HG03045 (cell line): Measurements from ENCODE around the gene ABHD12B.
"Not testable (repeated sequence)": the region's sequence is repeated elsewhere in the genome, so short reads cannot be mapped to it uniquely, and the experiment has no call there.

ENCODE experiments used
- ATAC-seq: cut with Tn5 transposase; IDR thresholded peaks from one replicate; pipeline ENCODE4 v1.9.1; 2021; ENCODE audit warnings: mild to moderate bottlenecking, moderate library complexity; ENCODE audit not compliant: unreplicated experiment

Gene ABHD12B

DNA sequence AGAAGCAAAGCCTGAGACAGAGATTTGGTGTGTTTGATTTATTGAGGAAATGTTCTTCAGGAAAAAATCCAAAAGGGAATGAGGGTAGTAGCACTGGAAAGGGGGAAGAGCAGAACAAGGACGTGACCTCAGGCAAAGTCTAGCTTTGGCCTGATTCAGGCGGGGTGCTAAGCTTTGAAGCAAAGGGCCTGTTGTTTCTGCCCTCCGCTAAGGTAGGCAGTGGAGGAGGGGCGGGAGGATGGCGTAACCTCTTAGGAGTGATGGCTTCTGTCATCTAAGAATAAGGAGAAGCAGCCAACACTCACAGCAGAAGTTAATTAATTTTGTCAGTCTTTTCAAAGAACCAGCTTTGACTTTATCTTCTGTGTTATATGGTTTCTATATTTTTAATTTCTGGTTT is 20.4 kb downstream of the ABHD12B start:
- no peak for ATAC-seq

DNA sequence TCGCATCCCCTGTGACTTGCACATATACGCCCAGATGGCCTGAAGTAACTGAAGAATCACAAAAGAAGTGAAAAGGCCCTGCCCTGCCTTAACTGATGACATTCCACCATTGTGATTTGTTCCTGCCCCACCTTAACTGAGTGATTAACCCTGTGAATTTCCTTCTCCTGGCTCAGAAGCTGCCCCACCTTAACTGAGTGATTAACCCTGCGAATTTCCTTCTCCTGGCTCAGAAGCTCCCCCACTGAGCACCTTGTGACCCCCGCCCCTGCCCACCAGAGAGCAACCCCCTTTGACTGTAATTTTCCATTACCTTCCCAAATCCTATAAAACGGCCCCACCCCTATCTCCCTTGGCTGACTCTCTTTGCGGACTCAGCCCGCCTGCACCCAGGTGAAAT is 24.6 kb downstream of the ABHD12B start:
- ATAC-seq: not testable (repeated sequence)

- not testable (repeated sequence) for ATAC-seq
Measured at GRCh38 chr14:50897005-50897404, 25.2 kb downstream of the ABHD12B start.

DNA sequence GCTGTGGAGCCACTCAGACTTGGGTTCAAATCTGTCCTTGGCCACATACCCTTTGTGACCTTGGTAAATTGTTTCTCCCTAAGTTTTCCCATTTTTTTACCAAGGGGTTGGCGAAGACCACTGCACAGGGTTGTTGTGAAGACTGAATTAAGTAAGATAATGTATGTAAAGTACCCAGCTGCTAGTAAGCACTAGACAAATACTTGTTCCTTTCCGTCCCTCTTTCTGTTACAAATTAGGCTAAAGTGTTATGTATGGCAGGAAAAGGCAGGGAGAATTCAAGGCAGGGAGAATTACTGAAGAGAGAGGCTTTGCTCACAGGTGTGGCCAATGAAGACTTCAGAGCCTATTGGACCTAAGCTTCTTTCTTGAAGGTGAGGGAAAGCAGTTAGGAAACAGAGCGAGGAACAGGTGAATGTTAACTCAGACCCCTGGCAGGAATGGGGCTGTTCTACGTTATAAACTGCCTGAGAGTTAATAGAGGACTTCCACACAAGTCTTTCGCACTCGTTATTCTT is 25.9 kb downstream of the ABHD12B start:
- ATAC-seq: no peak

DNA sequence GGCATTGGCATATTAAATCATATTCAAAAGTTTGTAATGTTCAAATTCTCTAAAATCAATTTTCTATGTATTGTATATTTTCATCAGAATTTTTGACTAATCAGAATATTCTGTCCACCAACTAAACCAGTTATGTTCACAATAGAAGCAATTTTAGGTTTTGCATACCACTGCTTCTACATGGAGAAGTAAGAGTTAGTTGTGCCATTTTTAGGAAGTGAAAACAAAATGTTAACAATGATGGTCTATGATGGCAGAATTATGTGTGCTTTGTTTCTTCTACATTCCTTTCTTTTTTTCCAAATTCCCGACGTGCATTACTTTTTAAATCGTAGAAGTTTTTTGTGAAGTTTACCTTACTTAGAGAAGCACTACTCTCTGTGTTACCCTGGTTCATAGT is 29.5 kb downstream of the ABHD12B start:
- ATAC-seq: no peak

DNA sequence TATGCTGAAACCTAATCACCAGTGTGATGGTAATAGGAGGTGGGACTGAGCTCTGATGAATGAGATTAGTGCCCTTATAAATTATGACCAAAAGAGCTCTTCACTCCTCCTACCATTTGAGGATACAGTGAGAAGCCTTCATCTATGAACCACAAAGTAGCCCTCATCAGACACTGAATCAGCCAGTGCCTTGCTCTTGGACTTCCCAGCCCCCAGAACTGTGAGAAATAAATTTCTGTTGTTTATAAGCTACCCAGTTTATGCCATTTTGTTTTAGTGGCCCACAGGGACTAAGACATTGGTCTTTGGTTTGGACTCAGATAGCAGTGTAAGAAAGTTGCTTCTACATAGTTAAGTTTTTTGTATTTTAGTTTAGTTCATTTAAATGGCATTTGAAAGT is 32.9 kb downstream of the ABHD12B start:
- ATAC-seq: no peak

GRCh38 chr14:50906326-50907065 is 34.6 kb downstream of the ABHD12B start:
- no peak for ATAC-seq

GRCh38 chr14:50910495-50911420 is 38.9 kb downstream of the ABHD12B start:
- no peak for ATAC-seq

DNA sequence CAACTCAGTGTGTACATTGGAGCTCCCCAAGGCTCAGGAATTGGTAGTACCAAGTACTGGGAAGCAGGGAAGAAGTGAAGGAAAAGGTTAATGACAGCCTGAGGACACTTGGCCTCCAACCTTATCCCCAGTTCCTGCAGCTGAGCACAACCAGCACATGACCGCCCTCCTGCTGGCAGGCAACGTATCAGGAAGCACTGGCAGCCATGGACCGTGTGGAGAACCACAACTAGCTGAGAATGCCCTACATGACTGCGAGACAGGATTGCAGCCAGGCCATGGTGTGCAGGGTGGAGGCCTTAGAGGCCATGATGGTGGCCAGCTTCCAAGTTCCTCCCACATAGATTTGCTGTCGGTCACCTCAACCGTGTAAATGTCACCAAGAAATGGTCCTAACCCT is 45.6 kb downstream of the ABHD12B start:
- no peak for ATAC-seq

DNA sequence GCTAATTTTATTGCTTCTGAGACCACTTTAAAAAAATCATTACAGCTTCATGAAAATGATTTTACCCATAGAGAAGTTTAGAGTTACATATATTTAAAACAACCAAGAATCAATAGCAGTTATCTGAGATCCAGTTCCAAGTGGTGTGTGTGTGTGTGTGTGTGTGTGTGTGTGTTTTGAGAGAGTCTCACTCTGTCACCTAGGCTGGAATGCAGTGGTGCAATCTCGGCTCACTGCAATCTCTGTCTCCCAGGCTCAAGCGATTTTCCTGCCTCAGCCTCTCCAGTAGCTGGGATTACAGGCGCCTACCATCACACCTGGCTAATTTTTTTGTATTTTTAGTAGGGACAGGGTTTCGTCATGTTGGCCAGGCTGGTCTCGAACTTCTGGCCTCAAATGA is 47.7 kb downstream of the ABHD12B start:
- ATAC-seq: not testable (repeated sequence)

- ATAC-seq: no peak
Measured at GRCh38 chr14:50920482-50921230, 48.8 kb downstream of the ABHD12B start.

GRCh38 chr14:50922803-50923202 is 51.0 kb downstream of the ABHD12B start:
- no peak for ATAC-seq

- no peak for ATAC-seq
Measured at GRCh38 chr14:50924236-50924635, 52.4 kb downstream of the ABHD12B start.

GRCh38 chr14:50924843-50925242 is 53.0 kb downstream of the ABHD12B start:
- no peak for ATAC-seq

GRCh38 chr14:50926851-50927386 is 55.1 kb downstream of the ABHD12B start:
- ATAC-seq: no peak

DNA sequence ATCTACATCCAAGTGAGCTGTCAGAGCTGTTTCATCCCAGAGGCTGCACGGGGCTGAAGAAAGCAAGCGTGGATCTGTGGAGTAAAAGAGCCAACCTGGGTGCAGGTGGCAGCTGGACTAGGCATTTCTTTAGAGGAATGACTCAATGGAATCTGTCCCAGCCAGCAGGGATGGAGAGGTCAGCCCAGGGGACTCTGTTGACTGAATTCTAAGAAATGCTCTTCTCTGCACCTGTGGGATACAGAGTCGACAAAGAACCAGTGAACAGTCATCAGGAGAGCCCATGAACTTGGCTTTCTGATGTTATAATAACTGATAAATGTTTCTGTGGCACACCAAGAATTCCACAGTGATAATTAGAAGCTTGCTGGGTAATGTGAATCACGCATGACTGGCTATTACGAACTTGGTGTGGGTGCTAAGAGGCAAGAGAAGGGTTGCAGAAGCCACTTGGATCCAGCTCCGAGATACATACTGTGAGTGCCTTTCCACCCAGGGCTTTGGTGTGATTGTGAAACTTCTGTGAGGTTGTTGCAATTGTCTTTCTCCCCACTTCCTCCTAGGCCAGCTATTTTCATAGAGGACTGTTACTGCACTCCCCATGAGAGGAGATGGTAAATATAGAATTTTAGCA is 56.3 kb downstream of the ABHD12B start:
- ATAC-seq: no peak

GRCh38 chr14:50929506-50929905 is 57.7 kb downstream of the ABHD12B start:
- ATAC-seq: no peak

DNA sequence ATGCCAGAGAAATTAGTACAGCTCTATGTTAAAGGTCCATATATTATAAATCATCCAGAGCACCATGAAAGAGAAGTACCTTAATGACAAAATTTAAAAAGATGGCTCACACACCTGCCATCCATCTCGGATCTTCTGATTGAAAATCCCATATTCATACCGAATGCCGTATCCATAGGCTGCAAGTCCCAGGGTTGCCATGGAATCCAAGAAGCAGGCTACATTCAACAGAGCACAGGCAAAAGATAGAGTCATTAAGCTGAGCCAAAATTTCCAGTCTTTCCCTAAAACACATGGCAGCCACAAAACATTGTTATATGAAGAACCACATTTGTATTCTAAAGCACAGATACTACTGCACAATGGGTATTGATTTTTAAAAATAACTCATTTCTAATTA is 59.7 kb downstream of the ABHD12B start:
- no peak for ATAC-seq

GRCh38 chr14:50932156-50932555 is 60.3 kb downstream of the ABHD12B start:
- no peak for ATAC-seq
